ENCODE results near the gene STUB1. TPM values are rescaled to one million over a fixed set of nuclear protein-coding genes. Genes with fewer than 3 reads are reported as not detected.

The STUB1 gene
- total RNA-seq, 1 experiment from 2014 or later: 83.1 TPM

DNA sequence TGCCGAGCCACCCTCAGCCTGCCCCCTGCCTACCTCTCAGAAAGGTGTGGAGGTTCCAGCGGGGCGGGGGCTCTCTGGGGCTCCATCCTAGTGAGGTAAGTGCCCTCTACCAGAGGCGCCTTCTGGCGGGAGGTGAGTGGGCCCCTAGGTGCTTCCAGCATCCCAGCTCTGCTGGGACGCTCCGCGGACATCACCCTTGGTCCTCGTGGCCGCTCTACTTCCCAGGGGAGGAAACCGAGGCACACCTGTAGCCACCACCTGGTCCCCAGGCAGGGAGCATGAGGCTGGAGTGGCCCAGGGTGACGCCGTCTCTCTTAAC is 37.2 kb upstream of the STUB1 start:
- no peak for DNase-seq (ENCODE audit: extremely low read depth, low read depth)

DNA sequence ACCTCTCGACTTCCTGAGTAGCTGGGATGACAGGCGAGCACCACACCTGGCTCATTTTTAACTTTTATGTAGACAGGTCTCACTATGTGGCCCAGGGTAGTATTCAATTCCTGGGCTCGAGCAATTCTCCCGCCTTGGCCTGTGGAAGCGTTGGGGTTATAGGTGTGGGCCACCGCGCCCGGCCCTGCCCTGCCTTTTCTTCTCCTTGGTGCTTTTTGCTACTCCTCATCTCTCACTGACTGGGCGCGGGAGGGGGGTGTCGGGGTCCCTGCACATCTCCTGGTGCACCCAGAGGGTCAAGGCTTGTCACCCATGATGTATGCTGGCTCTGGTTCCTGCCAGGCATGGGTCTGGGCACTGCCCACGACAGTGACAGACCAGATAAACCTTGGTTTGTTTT is 35.7 kb upstream of the STUB1 start:
- no peak for DNase-seq (ENCODE audit: extremely low read depth, low read depth)

DNA sequence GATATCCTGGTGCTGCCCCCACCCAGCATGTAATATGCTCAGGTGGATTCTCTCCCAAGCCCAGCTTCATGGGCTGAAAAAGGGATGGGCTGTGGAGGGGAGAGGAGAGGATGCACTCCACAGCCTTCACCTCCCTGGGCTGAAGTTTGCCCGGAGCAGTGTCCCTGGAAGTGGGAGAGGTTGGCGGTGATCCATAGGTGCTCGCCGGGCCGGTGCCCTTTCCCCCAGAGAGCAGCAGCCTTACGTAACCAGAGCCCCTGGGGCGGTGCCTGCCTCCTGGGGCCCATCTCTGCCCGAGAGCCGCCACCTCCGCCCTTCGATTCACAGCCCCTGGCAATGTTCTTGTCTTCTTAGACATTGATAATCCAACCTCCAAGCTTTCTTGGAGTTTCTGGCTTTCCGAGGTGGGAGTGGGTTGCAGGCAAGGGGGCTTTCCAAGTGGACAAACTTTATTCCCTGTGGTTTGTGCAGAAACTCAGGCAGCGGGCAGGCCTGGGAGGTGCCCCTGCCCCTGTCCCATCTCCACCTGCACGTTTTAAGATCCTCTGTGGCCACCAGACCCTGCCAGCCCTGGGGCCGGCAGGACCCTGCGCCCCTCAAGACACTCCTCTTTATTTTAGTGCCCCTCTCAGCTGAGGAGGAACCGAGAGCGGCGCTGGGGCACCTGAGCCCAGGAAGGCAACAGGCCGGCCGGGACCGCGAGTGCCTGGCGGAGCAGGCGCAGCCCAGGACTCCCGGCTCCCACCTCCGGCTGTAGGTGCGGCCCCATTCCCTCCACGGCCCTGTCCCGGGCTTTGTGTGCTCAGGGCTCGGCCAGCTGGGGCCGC is 34.1 kb upstream of the STUB1 start:
- DNase-seq (ENCODE audit: extremely low read depth, low read depth): no peak

DNA sequence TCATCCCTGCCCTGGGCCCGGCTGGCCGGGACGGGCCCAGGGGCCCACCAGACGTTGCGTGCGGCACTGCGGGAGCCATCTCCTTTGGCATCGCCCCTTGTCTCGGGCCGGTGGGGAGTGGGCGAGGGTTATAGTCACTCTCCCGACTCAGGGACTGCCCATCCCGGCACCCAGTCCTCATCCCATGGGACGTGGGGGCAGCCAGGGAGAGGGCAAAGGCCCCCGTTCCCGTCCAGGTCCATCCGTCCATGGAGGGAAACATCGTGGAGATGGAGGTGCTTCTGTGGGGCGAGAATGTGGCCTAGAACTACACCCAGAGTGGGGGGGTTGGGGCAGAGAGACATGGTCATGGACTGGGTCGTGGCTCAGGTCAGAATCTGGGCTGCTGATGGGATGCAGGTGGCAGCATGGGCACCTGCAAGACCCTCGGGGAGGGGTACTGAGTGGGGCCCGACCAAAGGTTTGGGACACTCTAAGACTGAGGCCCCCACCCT is 33.5 kb upstream of the STUB1 start:
- DNase-seq (ENCODE audit: extremely low read depth, low read depth): no peak

DNA sequence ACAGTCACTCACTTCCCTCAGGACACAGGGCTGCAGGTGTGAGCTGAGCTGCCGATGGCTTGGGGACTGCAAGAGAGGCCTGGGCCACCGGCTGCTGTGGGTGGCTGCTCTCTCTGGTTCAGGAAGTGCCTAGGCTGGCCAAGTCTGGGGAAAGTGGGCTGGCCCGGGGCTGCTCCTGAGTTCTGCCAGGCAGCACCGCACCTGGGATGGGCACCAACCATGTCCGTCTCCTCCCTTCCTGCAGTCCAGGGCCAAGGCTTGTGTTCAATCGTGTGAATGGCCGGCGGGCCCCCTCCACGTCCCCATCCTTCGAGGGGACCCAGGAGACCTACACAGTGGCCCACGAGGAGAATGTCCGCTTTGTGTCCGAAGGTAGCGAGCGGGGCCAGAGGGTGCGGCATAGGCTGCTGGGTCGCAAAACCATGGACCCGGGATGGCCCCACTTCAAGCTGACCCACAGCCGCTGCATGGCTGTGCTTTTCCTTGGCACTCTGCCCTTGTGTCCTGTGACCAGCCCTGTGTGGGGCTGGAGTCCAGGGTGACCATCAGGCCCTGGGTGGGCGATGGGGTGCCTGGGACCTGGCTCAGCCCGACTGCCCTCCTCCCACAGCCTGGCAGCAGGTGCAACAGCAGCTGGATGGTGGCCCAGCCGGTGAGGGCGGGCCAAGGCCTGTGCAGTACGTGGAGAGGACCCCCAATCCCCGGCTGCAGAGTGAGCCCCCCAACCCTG is 32.9 kb upstream of the STUB1 start:
- no peak for DNase-seq (ENCODE audit: extremely low read depth, low read depth)

DNA sequence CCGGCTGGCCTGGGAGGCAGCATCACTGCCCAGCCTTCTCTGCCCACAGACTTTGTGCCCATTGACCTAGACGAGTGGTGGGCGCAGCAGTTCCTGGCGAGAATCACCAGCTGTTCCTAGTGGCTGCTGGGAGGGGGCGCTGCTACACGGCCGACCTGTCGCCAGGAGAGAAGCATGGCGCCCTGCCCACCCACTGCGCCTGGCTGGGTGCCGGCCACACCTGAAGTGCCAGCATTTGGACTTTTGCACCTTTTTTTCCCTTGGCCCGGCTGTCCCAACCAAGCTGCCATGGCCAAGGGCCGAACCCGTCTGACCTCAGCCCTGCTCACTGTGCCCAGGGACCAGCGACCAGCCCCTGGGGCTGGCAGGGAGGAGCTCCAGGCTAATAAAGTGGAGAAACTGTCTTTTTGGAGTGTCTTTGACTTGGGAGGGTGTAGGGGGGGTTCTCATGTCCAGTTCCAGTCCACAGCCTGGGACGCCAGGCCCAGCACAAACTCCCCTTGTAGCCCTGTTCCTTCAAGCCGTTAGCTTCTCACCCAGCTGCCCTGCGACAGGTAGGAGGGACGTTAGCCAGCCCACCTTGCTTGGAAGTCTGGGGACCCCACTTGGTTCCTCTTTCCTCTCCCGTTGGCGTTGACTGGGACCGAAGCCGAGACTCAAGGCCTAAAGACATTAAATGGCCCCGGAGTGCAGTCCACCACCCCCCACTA is 32.0 kb upstream of the STUB1 start:
- DNase-seq (ENCODE audit: extremely low read depth, low read depth): no peak

DNA sequence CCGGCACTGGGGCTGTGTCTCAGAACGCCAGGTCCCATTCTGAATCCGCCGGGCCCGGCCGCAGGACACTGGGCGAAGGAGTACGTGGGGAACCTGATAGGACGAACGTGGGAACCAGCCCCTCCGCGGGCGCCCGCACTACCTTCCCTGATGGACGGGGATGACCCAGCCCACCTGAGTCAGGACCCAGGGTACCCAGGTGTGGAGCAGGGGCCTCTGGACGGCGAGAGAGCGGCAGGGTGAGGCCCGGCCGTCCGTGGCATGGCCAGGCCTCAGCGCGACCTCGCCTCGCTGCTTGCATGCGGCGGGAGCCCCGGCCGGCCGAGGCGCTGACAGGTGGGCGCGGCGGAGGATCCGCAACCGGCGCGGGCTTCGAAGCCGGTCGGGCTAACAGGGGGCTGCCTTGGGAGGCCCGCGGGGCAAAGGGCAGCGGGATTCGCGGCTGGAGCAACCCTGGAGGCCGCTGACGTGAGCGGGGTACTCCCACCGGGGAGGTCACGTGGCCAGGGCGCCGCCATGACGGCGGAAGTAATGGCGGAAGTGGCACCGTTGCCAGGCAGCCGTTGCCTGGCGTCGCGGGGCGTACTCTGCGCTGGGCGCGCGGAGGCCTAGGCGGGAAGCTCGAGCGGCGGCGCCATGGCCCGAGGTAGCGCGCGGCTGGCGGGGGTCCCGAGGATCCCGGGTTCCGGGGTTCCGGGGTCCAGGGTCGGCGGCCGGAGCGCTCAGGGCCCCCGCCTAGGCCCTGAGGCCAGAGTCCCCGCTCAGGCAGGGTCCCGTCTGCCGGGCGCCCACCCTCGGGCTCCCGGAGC is 31.2 kb upstream of the STUB1 start, which contains the start of gene WDR90:
WDR90 (plus strand) TSS at position 585 of the 809 bp plus-strand sequence; CDS start at position 637, 52 bp downstream.
- peak; percentile 89 for DNase-seq (ENCODE audit: extremely low read depth, low read depth)

DNA sequence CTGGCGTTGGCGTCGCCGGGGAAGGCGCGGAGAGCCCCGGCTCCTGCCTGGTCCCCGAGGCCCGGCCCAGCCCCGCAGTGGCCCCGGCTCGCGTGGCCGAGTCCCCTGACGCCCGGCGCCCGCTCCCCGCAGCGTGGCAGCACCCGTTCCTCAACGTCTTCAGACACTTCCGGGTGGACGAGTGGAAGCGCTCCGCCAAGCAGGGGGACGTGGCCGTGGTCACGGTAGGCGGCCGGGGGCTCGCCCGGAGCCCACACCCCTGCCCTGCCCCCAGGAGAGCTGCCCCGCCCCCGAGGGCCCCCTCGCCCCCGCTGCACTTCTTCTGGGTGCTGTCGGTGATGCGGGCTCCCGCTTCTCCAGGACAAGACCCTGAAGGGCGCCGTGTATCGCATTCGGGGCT is 30.6 kb upstream of the STUB1 start:
- DNase-seq (ENCODE audit: extremely low read depth, low read depth): no peak

DNA sequence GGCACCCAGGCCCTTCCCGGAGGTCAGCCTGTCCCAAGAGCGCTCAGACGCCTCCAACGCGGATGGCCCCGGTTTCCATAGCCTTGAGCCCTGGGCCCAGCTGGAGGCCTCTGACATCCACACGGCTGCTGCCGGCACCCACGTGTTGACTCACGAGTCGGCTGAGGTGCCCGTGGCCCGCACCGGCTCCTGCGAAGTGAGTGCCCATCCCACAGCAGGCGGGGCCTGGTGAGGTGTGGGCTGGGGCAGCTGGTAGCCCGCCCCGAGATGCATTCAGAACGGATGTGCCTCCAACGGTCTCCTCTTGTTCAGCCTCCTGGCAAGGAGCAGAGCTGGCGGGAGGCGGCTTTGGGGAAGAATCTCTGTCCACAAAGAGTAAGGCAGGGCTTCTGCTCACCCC is 28.4 kb upstream of the STUB1 start:
- no peak for DNase-seq (ENCODE audit: extremely low read depth, low read depth)

DNA sequence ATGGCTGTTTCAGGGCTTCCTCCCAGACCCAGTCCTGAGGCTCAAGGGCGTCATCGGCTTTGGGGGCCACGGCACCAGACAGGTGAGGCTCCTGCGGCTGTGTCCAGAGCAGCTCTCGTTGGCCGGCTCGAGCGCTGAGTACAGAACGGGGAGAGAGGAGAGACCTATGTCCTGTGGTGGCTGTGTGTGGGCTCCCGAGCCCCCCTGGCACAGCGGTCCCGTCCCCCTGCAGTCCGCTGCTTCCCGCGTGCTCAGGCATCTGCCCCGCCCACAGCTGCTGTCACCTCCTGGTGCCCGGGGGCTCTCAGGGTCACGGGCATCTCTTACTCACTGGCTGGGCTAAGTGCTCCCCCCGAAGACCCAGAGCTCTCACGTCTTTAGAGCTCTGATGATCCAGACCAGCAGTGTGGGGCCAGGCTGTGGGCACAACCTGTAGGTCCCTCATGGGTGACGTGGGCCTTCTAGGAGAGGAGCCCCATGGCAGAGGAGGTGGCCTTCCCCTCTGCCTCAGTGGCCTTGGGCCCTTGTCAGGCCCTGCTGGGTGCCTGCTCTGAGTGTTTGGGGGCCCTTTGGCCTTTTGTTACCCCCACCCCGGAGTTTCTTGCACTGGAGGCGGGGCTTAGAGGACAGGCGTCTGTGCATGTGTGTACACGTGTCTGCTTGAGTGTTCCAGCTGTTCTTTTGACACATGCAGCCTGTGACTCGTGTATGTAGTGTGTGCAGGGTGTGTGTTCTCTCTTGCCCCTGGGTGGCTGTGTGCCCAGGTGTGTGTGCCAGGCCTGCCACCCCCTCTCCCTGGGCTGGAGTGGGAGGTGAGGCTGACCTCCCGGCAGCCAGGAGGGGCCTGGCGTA is 27.5 kb upstream of the STUB1 start:
- DNase-seq (ENCODE audit: extremely low read depth, low read depth): no peak

DNA sequence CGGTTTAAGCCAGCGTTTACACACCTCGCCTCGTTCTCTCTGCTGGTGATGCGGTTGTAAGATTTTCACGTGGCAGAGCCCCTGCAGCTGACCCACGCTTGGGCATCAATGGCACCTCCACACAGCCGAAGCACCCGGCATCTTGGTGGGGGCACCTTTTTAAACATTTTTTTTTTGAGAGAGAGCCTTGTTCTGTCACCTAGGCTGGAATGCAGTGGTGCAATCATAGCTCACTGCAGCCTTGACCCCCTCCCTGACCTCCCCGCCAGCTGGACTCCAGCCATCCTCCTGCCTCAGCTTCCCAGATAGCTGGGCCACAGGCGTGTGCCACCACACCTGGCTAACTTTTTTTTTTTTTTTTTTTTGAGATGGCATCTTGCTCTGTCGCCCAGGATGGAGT is 26.2 kb upstream of the STUB1 start:
- DNase-seq (ENCODE audit: extremely low read depth, low read depth): no peak

DNA sequence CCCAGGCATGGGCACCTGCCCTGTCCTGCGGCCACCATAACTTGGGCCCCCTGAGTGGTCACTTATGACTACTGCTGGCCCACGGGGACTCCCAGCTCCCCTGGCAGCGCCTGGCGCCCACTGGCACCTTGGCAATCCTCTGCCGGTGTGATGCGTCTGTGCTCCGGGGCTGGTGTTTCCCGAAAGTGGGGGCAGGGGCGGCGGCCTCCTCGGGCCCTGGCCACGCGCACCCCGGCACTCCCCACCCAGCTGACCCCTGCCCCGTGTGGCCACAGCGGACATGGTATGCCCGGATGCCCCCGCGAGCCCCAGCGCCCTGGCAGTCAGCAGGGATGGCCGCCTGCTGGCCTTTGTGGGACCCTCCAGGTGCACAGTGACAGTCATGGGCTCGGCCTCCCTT is 22.7 kb upstream of the STUB1 start:
- DNase-seq (ENCODE audit: extremely low read depth, low read depth): no peak

DNA sequence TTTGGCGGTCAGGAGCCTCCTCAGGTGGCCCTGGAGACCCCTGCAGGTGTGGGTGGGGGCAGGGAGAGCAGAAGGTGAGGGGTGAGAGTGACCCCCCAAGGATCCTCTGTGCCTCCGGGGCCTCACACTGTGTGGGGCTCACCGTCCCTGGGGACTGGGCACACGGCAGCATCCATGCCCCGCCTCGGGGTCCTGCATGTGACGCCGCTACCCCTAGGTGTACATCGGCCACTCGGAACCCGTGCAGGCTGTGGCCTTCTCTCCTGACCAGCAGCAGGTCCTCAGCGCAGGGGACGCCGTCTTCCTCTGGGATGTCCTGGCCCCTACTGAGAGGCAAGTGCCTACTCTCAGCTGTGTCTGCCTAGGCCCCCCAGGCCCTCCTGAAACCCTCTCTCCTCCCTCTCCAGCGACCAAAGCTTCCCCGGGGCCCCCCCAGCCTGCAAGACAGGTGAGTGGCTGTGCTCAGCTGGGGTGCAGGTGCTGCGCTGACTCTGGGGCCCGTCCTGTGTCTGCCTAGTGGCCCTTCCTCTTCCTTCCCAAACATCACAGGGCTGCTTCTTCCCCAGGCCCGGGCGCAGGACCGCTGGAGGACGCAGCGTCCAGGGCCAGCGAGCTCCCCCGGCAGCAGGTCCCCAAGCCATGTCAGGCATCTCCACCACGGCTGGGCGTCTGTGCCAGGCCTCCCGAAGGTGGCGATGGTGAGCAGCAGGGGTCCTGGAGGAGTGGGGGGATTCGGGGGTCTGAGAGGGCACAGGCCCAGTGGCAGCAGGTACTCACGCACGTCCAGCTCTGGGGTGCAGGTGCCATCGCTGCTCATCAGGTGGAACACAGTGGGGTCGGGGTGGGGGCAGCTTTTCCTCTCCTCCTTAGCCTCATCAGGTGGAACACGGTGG is 21.3 kb upstream of the STUB1 start:
- DNase-seq (ENCODE audit: extremely low read depth, low read depth): no peak

DNA sequence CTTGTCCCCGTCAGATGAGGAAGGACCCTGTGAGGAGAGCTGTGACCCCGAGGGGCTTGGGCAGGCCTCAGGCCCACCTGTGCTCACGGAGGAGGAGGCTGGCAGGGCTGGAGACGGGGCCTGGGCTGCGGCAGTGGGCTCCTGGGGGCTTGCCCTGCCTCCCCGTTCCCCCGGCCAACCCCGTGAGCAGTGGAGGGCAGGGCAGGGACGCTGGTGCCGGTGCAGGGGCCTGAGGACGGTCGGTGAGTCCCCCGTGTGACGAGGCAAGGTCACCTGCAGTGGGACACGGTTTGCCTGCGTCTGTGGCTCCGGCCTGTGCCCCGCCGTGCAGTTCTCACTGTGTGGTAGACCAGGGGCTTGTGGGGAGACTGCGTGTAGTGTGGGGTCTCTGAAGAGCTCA is 20.6 kb upstream of the STUB1 start:
- no peak for DNase-seq (ENCODE audit: extremely low read depth, low read depth)

DNA sequence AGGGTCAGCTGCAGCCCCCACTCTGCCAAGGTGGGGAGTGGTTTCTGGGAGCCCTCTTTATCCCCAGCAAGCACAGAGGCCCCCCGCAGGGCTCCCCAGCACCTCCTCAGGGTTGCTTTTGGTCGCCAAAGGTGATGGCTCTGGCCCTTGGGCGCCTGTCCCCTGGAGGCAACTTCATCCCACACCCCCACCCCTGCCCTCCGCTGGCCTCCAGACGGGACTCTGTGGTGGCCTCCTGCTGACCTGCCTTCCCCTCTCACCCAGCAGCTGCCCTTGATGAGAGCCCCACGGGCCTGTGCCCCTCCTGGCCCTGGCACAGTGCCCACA is 20.1 kb upstream of the STUB1 start:
- no peak for DNase-seq (ENCODE audit: extremely low read depth, low read depth)

DNA sequence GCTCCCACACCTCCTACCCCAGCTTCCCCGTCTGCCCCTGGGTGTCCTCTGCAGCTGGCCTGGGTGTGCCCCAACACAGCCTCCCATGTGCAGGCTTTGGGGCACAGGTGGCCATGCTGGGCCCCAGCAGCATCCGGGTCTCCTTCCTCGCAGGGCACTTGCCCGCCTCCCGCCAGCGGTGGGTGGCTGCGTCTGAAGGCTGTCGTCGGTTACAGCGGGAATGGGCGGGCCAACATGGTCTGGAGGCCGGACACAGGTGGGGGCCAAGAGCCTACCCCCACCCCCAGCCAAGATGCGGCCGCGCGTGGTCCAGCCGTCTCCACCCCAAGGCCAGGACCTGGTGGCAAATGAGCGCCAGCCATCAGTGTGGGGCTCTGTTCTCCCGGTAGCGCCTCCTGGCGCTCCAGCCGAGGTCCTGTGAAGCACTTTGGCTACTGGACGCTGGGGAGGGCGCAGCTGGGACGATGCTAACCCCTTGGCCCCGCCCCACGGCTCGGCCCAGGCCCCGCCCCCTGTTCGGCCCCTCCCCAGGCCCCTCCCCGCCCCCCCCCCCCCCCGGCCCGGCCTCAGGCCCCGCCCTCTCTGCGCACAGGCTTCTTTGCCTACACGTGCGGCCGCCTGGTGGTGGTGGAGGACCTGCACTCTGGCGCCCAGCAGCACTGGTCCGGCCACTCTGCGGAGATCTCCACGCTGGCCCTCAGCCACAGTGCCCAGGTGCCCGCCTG is 19.6 kb upstream of the STUB1 start:
- peak; percentile 90 for DNase-seq (ENCODE audit: extremely low read depth, low read depth)

DNA sequence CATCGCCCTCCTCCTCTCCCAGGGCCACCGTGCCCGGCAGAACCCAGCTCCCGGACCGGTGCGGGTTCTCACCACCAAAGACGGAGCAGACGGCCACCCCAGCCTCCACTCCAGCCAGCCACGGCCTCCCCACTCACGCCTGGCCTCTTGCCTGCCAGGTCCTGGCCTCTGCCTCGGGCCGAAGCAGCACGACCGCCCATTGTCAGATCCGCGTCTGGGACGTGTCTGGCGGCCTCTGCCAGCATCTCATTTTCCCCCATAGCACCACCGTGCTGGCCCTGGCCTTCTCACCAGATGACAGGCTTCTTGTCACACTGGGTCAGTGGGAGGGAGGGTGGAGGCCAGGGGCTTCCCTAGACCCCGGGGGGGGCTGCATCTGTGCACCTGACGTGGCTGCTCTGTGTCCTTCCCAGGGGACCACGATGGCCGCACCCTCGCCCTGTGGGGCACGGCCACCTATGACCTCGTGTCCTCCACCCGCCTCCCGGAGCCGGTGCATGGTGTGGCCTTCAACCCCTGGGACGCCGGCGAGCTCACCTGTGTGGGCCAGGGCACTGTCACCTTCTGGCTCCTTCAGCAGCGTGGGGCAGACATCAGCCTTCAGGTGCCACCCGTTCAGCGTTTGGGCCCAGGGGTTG is 18.9 kb upstream of the STUB1 start:
- DNase-seq (ENCODE audit: extremely low read depth, low read depth): no peak

DNA sequence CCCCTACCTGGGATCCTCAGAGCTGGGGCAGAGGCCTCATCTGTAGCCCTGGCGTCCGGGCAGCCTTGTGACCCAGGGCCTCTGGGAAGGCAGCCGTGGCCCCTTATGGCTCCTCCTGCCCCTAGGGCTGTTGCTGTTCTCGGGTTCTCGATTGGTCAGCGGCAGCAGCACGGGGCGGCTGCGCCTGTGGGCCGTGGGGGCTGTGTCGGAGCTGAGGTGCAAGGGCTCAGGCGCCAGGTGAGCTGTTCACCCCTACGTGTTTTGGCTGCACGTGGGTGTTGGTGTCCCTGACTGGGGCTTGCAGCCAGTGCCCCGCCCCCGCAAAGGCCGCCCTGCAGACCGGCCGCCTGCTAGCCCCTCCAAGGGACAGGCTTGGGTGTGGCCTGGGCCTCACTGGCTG is 18.1 kb upstream of the STUB1 start:
- no peak for DNase-seq (ENCODE audit: extremely low read depth, low read depth)

Data from NCI-H460 (cell line).